K562 (cell line): ENCODE data around the gene KLF2. TPM values are rescaled to one million over a fixed set of nuclear protein-coding genes. Genes with fewer than 3 reads are reported as not detected.

ENCODE experiments used
- BCL6 ChIP-seq: fragments of 250-450 bp; sonication (Bioruptor Pico); IDR thresholded peaks from 2 replicates; pipeline ENCODE4 v1.4.0; 2020
- CLOCK ChIP-seq: fragments of 250-450 bp; sonication (Bioruptor Pico); IDR thresholded peaks from 2 replicates; pipeline ENCODE4 v1.4.0; 2020; ENCODE audit warnings: mild to moderate bottlenecking, moderate library complexity, borderline replicate concordance
- FOS ChIP-seq: IDR thresholded peaks from 3 replicates; pipeline ENCODE4 v1.6.1; 2011; ENCODE audit not compliant: insufficient read length; ENCODE audit errors: extremely low read depth
- HDGF ChIP-seq: fragments of 450-650 bp; IDR thresholded peaks from 2 replicates; pipeline ENCODE4 v1.6.1; 2016
- HMG20B ChIP-seq: fragments of 250-450 bp; sonication (Bioruptor Pico); IDR thresholded peaks from 2 replicates; pipeline ENCODE4 v1.5.0; 2021; ENCODE audit warnings: mild to moderate bottlenecking
- HSF4 ChIP-seq: fragments of 250-450 bp; sonication (Bioruptor Pico); IDR thresholded peaks from 2 replicates; pipeline ENCODE4 v2.1.2; 2022; ENCODE audit warnings: mild to moderate bottlenecking, moderate library complexity, borderline replicate concordance
- IRF9 ChIP-seq: fragments of 450-650 bp; IDR thresholded peaks from 2 replicates; pipeline ENCODE4 v1.6.1; 2016; ENCODE audit warnings: missing biosample characterization, missing genetic modification characterization
- KAT2B ChIP-seq: IDR thresholded peaks from one replicate; pipeline ENCODE4 v1.6.1; 2012; ENCODE audit warnings: low read depth, mild to moderate bottlenecking, control low read depth, inconsistent platforms, low read length, moderate library complexity
- MIER1 ChIP-seq: fragments of 450-650 bp; IDR thresholded peaks from 2 replicates; pipeline ENCODE4 v1.6.1; 2016; ENCODE audit warnings: antibody characterized with exemption, mild to moderate bottlenecking, low read depth
- MTA2 ChIP-seq: fragments of 450-650 bp; IDR thresholded peaks from 2 replicates; pipeline ENCODE4 v1.6.1; 2016; ENCODE audit warnings: low read depth
- NFE2 ChIP-seq: IDR thresholded peaks from 2 replicates; pipeline ENCODE4 v1.6.1; 2014; ENCODE audit warnings: antibody characterized with exemption, low read depth
- PHB2 ChIP-seq: fragments of 450-650 bp; IDR thresholded peaks from 2 replicates; pipeline ENCODE4 v1.6.1; 2017; ENCODE audit warnings: low read depth
- PYGO2 ChIP-seq: fragments of 450-650 bp; IDR thresholded peaks from 2 replicates; pipeline ENCODE4 v1.6.1; 2016; ENCODE audit warnings: mild to moderate bottlenecking, missing genetic modification characterization, moderate library complexity, missing compliant biosample characterization
- TBL1XR1 ChIP-seq, 2 experiments: IDR thresholded peaks; 2 replicates each; pipeline ENCODE4 v1.6.1; 2012; ENCODE audit warnings: improper control_type of control experiment in 2 of 2, low read length in 2 of 2, mild to moderate bottlenecking in 1 of 2
- TCF7L2 ChIP-seq: fragments of 150-350 bp; IDR thresholded peaks from 2 replicates; pipeline ENCODE4 v1.6.1; 2016; ENCODE audit warnings: low read depth, mild to moderate bottlenecking, low read length, moderate library complexity
- ZBTB33 ChIP-seq: sonication (generic); formaldehyde crosslinking; IDR thresholded peaks from 2 replicates; pipeline ENCODE4 v1.8.1; 2023; ENCODE audit warnings: mild to moderate bottlenecking, missing genetic modification reagents
- ZFP1 ChIP-seq: fragments of 450-650 bp; formaldehyde crosslinking; IDR thresholded peaks from 2 replicates; pipeline ENCODE4 v1.4.0; 2020; ENCODE audit warnings: mild to moderate bottlenecking, mixed read lengths
- ZNF197 ChIP-seq: fragments of 200-800 bp; sonication (Bioruptor generic); IDR thresholded peaks from 2 replicates; pipeline ENCODE4 v1.6.1; 2016; ENCODE audit warnings: low read depth, missing genetic modification characterization, missing compliant biosample characterization
- ZNF282 ChIP-seq: sonication (generic); formaldehyde crosslinking; IDR thresholded peaks from 2 replicates; pipeline ENCODE4 v1.8.1; 2023; ENCODE audit warnings: missing genetic modification reagents
- ZNF398 ChIP-seq: fragments of 250-450 bp; sonication (Bioruptor Pico); IDR thresholded peaks from 2 replicates; pipeline ENCODE4 v1.8.0; 2021; ENCODE audit warnings: moderate library complexity, mild to moderate bottlenecking, inconsistent platforms
- ZNF655 ChIP-seq: fragments of 250-450 bp; sonication (Bioruptor Pico); IDR thresholded peaks from 2 replicates; pipeline ENCODE4 v1.5.0; 2021
- polyA plus RNA-seq, 8 experiments: library from polyadenylated mRNA; depleted of rRNA in 4 of 8; stranded (reverse) in 5 of 8; unstranded in 3 of 8; fragments of >200 nt; fragmentation: Nextera tagmentation in 2 of 8; fragmentation: Illumina TruSeq in 1 of 8; extraction: Ambion mirVana in 2 of 8; extraction: Trizol in 1 of 8; gene quantifications; 2 replicates each; pipeline versions ENCODE4 v1.2.1 to v1.2.3, GENCODE V29; 2011 to 2014; ENCODE audit warnings: inconsistent platforms in 1 of 8, missing spikeins in 1 of 8
- total RNA-seq, 7 experiments: library from RNA; depleted of rRNA in 6 of 7; stranded (reverse); fragments of >200 nt in 6 of 7; fragmentation: Illumina TruSeq in 2 of 7; extraction: Trizol in 2 of 7; gene quantifications; 2 replicates each; pipeline versions ENCODE4 v1.2.1 to v1.2.3, GENCODE V29; 2011 to 2021; ENCODE audit warnings: low replicate concordance in 1 of 7

KLF2 gene
- total and polyA plus RNA-seq, 9 of the 15 experiments (the other 6 are each of a cell fraction or from before 2014, with no cell fraction given), result 0.07 to 0.71 TPM; not detected in 7

GRCh38 chr19:16315825-16316505 is 8.7 kb upstream of the KLF2 start (continued):
- TF ChIP-seq ZBTB33 (CRISPR knock-in tag), result no peak
- no peak for TF ChIP-seq TCF7L2
- no peak for TF ChIP-seq ZNF282 (CRISPR knock-in tag)
- 0 out of 2 replicates have a peak, but pooled peaks have one; percentile 10 for TF ChIP-seq BCL6
- no peak for TF ChIP-seq ZNF398
- peak; percentile 85 for TF ChIP-seq PHB2
- no peak for TF ChIP-seq FOS
- TF ChIP-seq TBL1XR1 (IDR thresholded peaks at IDR 0.05; ENCODE audit: low read length in 2 of 2), result peak in 1 of 2 experiments; percentile 80; a peak in 1 of 4 replicates
- no peak for TF ChIP-seq HDGF
- TF ChIP-seq ZNF197 (CRISPR knock-in tag), result no peak
- no peak for TF ChIP-seq CLOCK (CRISPR knock-in tag)
- peak; percentile 88 for TF ChIP-seq IRF9 (tag)
- no peak for TF ChIP-seq ZFP1 (CRISPR knock-in tag)
- TF ChIP-seq HSF4 (CRISPR knock-in tag), result no peak
- TF ChIP-seq MIER1, result no peak
- TF ChIP-seq PYGO2 (tag), result peak; percentile 91
- TF ChIP-seq ZNF655, result no peak
- TF ChIP-seq HMG20B (CRISPR knock-in tag), result no peak
- TF ChIP-seq MTA2, result peak; percentile 97
- 0 out of 2 replicates have a peak, but pooled peaks have one; percentile 10 for TF ChIP-seq NFE2
- TF ChIP-seq KAT2B, result no peak
